GM19099 (cell line): ENCODE results near the gene RGL4.

Experiments
- POLR2A ChIP-seq: IDR thresholded peaks from 3 replicates; pipeline ENCODE4 v1.6.1; 2011; ENCODE audit warnings: low read depth; ENCODE audit not compliant: insufficient read length; ENCODE audit errors: extremely low read depth

Gene RGL4

DNA sequence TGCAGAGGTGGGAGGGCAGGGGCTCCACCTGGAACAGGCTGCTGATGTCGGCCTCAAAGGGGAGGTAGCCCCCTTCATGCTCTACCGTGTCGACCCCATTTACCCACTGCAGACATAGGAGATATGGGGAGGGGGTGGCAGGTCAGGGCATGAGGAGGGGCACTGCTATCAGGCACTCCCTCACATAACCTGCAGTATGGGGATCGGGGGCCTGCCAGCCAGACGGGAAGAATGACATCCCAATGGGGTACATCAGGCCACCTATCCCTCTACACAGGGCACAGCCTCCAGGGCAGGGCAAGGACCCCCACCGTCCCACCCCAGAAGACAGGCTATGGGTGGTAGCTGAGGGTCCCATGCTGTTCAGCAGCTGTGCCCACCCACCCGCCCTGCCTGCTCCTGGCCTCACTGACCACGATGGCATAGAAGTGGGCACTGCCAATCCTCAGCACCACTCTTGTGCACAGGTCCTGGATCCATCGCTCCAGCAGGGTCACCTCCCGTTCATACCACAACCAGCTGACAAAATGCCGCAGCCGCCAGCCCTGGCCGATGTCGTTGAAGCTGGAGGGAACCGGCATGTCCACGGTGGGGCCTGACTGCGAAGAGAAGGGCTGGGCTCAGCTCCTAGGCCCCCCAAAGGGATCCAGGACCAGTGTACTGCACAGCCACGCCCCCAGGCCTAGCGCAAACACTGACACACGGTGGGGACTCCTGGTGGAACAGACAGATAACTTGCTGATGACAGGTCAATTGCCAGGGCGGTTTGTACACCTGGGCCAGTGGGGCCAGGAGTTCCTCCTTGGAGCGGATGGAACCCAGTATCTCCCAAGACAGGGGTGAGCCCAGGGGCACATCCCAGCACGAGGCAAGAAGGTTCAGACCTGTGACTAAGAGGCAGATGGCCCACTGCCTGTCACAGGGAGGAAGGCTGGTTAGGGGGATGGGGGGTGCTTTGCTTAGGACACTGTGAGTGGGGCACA, 24.1 kb downstream of the RGL4 start:
- TF ChIP-seq POLR2A, result no peak

DNA sequence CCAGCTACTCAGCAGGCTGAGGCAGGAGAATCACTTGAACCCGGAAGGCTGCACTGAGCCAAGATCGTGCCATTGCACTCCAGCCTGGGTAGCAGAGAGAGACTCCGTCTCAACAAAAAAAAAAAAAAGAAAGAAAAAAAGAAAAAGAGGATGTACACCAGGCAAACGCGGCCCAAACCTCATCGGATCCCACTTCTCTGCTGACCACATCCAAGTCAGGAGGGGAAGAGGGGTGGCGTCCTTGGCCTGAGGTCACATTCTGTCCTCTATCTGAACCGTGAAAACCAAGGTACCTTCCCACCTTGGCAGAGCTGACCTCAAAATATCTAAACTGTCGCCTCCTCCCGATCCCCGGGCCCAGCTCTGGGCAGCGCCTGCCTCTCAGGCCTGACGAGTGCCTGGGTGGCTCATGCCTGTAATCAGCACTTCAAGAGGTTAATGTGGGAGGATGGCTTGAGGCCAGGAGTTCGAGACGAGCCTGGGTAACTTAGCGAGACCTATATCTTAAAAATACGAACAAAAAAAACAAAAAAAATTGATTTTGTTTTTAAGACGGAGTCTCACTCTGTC, 25.1 kb downstream of the RGL4 start:
- TF ChIP-seq POLR2A, result no peak

DNA sequence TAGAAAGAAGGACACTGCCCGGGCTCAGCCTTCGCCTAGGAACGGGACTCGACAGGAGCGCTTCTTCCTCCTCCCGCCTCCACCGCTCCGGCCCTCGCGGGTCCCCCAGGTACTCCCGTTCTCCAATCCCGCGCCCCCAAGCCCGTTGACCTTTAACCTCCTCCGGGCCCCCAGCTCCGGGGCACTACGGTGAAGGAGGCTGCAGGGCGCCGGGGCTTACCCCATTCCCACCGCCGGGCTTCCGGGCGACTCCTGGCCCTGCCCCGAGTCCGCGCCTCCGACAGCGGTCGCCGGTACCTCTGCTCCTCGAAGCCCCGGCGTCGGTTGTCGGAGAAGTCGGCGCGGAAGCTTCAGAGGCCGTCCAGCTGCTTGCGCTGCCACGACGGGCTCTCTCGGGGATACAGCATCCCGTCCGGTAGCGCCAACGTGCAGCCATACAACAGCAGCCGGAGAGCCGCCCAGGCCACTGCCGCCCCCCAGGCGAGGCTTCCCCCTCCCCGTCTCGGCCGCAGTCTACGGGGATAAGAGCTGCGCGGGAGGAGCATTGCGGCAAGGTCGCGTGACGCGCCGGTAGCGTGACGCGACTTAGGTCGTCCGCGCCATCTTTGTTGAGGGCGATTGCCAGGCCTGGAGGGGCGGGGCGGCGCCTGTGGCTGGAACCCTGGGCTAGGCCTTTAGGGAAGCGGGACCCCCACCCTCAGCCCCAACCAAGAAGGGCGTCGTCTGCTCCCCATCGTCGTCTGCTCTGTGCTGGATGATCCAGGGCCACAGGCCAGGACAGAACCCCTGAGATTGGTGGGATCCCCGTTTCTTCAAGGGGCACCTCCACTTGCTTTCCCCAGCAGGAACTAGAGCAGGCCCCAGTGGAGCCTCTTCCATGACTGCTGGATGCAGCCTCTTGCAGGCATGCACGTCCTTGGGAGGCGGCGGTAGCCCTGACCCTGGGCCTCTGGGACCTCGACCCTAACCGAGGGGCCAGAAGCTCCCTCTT, 26.3 kb downstream of the RGL4 start:
- TF ChIP-seq POLR2A, result peak; percentile 88

DNA sequence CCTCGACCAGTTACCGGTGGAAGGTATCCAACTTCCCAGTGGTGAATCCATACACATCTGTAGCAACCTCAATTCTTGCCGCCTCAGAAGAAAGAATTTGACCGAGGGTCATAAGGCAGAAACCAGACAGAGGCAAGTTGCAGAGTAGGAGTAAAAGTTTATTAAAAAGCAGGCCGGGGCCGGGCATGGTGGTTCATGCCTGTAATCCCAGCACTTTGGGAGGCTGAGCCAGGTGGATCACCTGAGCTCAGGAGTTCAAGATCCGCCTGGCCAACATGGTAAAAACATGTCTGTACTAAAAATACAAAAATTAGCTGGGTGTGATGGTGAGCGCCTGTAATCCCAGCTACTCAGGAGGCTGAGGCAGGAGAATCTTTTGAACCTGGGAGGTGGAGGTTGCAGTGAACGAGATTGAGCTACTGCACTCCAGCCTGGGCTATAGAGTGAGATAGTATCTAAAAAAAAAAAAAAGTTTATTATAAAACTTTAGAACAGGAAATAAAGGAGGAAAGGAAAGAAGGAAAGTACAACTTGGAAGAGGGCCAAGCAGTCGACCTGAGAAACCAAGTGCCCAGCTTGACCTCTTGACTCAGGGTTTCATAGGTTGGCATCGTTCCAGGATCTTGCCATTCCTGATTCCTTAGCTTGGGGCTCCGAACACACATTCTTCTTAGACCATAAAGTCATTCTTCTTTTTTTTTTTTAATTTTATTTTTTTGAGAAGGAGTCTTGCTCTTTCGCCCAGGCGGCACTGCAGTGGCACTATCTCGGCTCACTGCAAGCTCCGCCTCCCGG, 27.8 kb downstream of the RGL4 start:
- no peak for TF ChIP-seq POLR2A

DNA sequence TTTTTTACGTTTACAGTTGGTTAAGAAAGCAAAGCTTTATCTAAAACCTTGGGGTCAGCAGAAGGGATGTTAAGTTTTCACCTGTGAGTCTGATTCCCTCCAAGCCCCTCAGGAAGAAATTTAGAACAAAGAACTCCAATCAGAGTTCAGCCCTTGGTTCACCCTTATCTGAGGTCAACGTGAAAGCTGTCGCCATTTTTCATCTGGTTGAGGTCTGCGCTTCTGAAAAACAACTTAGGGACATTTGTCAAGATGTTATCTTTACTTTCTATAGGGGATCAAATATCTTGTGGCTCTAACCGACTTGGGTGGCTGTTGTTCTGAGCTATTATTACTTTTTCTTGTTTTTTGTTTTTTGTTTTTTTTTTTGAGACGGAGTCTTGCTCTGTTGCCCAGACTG, 30.0 kb downstream of the RGL4 start:
- no peak for TF ChIP-seq POLR2A

DNA sequence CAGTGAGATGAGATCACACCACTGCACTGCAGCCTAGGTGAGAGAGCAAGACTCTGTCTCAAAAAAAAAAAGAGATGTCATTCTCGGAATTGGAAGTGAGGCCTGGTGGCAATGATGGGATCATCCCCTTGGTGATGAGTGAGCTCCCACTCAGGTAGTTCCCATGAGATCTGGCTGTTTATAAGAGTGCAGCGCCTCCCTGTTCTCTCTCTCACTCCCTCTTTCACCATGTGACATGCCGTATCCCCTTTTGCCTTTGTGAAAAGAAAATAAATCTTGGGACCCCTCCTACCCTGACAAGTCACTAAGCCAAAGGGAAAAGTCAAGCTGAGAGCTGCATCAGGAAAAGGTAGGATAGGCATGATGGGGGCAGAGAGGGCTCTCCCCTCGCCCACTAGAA, 31.3 kb downstream of the RGL4 start:
- TF ChIP-seq POLR2A, result no peak

DNA sequence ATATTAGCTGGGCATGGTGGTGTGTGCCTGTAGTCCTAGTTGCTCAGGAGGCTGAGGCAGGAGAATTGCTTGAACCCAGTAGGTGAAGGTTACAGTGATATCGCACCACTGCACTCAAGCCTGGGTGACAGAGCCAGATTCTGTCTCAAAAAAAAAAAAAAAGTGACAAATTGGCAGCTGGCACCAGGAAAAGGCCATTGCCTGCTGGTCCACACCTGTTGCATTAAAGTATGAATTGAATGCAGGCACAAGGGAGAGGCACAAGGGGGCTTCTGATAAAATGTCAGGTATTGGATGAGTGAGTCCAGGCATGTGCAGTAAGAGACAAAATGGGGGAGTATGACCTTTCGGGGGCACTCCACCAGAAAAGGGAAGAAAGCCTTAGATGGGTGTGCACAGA, 31.9 kb downstream of the RGL4 start:
- TF ChIP-seq POLR2A, result no peak

DNA sequence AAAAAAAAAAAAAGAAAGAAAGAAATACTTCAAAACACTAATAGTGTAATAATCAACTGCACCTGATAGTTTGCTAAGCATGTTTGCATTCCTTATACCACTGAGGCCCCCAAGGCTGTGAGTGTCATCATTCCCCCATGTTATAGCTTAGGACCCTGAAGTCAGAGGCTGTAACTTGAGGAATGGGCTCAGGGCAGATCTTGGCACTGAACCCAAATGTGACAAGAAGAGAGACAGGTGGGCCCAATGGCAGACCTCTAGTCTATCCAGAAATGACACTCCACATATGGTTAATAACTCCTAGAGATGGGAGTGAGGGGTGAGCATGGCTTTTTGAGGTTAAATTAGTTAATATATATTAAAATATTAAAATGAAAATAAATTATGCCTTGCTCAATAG, 46.9 kb downstream of the RGL4 start:
- no peak for TF ChIP-seq POLR2A

DNA sequence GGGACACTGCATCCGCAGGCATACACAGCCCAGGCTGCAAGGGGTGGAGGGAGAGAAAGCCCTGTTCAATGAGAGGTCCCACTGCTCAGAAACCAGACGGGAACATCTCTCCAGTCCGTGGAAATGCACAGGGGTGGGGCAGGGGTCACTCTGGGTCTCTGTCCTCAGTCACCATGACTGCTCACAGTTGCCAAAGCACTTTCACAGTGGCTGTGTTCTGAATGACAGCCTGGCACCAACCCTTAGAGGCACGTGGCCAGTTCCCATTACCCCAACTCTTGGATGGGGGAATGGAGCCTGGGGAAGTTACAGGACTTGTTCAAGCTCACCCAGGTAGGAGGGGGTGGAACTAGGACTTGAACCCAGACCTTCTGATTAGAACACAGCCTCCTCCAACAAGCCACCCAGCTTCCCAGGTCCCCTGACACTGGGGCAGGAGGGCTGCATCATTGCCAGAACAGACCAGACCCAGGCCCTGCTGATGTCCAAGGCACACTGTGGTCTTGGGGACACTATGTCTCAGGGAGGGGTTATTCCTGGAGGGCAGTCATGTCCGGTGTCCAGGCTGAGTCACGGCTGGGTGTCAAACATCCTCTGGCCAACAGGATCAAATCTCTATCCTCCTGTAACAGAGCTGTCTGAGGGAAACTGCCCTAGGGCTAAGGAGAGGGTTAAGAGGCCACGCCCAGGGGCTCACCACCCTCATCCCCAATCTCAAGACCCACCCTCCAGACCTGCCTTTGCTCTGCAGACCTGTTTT, 51.9 kb downstream of the RGL4 start:
- no peak for TF ChIP-seq POLR2A

DNA sequence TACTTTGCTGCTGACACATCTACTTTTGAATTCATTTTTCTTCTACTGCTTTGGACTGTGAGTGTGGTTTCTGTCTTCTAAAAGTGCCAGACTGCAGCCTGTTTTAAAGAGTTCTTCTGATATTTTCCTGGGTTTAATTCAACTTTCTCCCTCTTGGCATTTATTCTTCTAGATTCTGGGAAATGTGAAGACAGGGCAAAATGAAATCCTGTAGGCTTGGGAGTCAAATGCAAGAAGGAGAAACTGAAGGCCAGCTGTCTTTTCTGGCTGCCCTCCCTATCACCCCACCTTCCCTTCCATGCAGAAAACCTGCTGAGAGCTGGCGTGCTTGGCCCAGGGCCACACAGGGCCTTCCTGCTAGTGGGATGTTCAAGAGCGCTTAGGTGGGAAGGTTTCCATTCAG, 52.5 kb downstream of the RGL4 start:
- no peak for TF ChIP-seq POLR2A

DNA sequence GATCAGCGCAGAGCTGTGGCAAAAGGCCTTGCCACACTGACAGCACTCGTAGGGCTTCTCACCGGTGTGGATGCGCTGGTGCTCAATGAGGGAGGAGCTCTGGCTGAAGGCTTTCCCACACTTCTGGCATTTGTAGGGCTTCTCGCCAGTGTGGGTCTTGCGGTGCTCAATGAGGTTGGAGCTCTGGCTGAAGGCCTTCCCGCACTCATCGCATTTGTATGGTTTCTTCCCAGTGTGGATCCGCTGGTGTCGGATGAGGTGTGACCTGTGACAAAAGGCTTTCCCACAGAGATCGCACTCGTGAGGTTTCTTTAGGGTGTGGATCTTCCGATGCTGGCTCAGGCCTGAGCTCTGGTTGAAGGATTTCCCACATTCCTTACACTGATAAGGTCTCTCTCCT, 53.2 kb downstream of the RGL4 start:
- no peak for TF ChIP-seq POLR2A

DNA sequence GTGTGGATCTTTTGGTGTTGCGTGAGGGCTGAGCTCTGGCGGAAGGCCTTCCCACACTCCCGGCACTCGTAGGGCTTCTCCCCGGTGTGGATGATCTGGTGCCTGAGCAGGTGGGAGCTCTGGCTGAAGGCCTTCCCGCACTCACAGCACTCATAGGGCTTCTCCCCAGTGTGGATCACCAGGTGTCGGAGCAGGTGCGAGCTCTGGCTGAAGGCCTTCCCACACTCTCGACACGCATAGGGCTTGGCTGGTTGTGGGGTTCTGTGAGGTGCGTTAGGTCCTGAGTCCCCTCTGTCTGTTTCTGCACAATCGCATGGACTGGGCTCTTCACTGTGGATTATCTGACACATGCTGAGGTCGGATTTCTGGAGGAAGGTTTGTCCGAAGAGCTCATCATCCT, 53.7 kb downstream of the RGL4 start:
- TF ChIP-seq POLR2A, result no peak

DNA sequence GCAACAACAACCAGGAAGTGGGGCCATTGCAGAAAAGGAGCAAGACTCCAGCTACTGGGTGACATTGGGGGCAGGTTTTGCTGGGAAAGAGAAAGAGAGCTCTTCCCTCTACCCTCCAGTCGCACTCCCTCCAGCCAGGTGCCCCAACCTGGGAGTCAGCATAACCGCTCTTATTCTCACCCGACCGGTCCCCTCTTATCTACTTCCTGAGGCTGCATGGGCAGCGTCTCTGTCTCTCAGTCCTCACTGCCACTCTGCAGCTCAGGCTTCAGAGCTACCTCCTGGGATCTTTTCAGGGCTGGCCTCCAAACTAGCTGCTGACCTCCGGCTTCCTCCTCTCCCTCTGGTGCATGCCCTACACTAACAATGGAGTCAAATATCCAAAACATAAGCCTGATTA, 55.0 kb downstream of the RGL4 start:
- TF ChIP-seq POLR2A, result no peak
